Astrocyte of the spinal cord (primary cell): ENCODE results near the gene MAGI2.

Experiments
- DNase-seq: peaks from one replicate; pipeline ENCODE4 v3.0.0; 2011; ENCODE audit warnings: low read depth, low spot score
- H3K4me3 ChIP-seq: 2 replicates; pipeline ENCODE4 v1.5.1; 2011; ENCODE audit warnings: low read depth, mild to moderate bottlenecking, low read length, moderate library complexity
- in situ Hi-C: cut with HindIII; loops from 2 replicates; pipeline ENCODE4 v1.10.0; 2017; ENCODE audit warnings: low sequenced_read_pairs
- TF ChIP-seq, protein P1 (sequence below): IDR thresholded peaks from 2 replicates; pipeline ENCODE4 v1.5.1; 2012; ENCODE audit warnings: low read depth, mild to moderate bottlenecking, low read length, inconsistent platforms

MAGI2 gene

DNA sequence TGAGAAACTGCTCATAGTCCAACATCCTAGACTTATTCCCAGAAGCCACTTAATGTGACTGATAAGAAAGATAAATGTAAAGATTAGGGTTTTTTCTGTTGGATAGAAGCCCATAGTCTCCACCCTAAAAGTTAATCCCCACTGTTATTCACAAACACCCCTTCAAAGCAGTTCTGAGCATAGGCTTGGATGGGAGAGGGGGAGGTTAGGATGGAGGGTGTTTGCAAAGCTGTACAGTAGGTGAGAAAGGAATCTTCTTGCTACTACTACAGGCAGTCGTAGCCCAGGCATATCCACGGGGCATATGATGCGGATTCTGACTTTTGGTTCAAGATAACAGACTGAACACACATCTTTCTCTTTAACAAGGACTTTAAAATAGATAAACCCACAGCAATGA lies 1119.0 kb downstream of the MAGI2 start:
- in situ Hi-C loops: no loop called here
- no peak for DNase-seq
- TF ChIP-seq, protein P1, sequence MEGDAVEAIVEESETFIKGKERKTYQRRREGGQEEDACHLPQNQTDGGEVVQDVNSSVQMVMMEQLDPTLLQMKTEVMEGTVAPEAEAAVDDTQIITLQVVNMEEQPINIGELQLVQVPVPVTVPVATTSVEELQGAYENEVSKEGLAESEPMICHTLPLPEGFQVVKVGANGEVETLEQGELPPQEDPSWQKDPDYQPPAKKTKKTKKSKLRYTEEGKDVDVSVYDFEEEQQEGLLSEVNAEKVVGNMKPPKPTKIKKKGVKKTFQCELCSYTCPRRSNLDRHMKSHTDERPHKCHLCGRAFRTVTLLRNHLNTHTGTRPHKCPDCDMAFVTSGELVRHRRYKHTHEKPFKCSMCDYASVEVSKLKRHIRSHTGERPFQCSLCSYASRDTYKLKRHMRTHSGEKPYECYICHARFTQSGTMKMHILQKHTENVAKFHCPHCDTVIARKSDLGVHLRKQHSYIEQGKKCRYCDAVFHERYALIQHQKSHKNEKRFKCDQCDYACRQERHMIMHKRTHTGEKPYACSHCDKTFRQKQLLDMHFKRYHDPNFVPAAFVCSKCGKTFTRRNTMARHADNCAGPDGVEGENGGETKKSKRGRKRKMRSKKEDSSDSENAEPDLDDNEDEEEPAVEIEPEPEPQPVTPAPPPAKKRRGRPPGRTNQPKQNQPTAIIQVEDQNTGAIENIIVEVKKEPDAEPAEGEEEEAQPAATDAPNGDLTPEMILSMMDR: no peak
- no peak overlapping the region for H3K4me3 ChIP-seq

- DNase-seq: no peak
- TF ChIP-seq, protein P1: no peak
- in situ Hi-C loops: no loop called here
- H3K4me3 ChIP-seq: no peak overlapping the region
Measured at GRCh38 chr7:78333530-78334425, 1119.7 kb downstream of the MAGI2 start.

GRCh38 chr7:78329001-78329655 lies 1124.3 kb downstream of the MAGI2 start:
- no peak overlapping the region for H3K4me3 ChIP-seq
- no peak for DNase-seq
- TF ChIP-seq, protein P1: no peak
- in situ Hi-C loops: no loop called here

DNA sequence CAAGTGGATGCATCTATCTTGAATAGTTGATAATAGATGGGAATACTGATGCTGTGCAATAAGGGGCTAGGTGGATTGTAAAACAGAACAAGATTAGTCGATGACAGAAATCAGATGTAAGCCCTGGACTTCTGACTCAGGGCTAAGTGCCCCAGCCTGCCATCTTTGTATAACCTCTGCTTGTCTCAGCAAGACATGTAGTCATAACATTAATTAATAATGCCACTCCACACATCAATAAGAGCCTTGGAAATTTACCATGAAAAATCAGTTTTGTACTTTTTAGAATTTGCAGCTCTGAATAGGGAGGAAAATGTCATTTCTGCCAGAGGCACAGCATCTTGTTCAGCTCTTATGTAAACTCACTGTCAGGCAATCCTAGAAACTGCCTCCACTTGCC lies 1125.7 kb downstream of the MAGI2 start:
- no peak for DNase-seq
- TF ChIP-seq, protein P1: no peak
- in situ Hi-C loops: no loop called here
- H3K4me3 ChIP-seq: no peak overlapping the region

- DNase-seq: peak; percentile 19
- no peak overlapping the region for H3K4me3 ChIP-seq
- in situ Hi-C loops: no loop called here
- TF ChIP-seq, protein P1: no peak
Measured at GRCh38 chr7:78326876-78327275, 1126.6 kb downstream of the MAGI2 start.

DNA sequence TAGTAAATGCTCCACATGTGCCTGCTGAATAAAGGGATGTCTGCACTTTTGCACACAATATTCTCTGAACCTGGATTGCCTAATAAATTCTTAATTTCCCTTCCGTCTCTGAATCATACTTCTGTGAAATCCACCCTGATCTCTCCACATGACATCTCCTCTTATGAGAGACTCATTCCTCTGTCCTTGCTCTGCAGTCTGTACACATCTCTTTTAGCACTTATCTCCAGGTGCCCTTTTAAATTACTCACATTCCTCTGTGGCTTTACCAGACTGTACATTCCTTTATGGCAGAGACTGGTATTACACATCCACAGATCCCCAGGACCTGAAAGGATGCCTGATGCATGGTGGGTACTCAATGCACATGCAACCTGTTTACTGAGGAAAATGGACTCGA lies 1127.3 kb downstream of the MAGI2 start:
- in situ Hi-C loops: no loop called here
- no peak overlapping the region for H3K4me3 ChIP-seq
- TF ChIP-seq, protein P1: no peak
- peak; percentile 18 for DNase-seq
